DOHH2 (cell line): ENCODE results near the gene ATP6V0D1.

ENCODE experiments used
- H3F3A ChIP-seq: fragments of 200-600 bp; sonication (generic), shearing (Covaris generic); 2 replicates; pipeline ENCODE4 v1.6.0; 2016; ENCODE audit warnings: antibody characterized with exemption, mild to moderate bottlenecking; ENCODE audit not compliant: control insufficient read depth, insufficient read depth
- H3K27ac ChIP-seq: fragments of 200-600 bp; sonication (generic); 2 replicates; pipeline ENCODE4 v1.5.1; 2014; ENCODE audit warnings: low read depth, mild to moderate bottlenecking, low read length, moderate library complexity
- H3K27me3 ChIP-seq: fragments of 200-600 bp; sonication (generic); 2 replicates; pipeline ENCODE4 v1.6.1; 2014; ENCODE audit warnings: mild to moderate bottlenecking, low read length, mixed read lengths; ENCODE audit not compliant: control insufficient read depth
- H3K36me3 ChIP-seq: fragments of 200-600 bp; sonication (generic); 2 replicates; pipeline ENCODE4 v1.6.1; 2014; ENCODE audit warnings: mild to moderate bottlenecking, low read length, moderate library complexity, mixed read lengths; ENCODE audit not compliant: control insufficient read depth
- H3K4me1 ChIP-seq: fragments of 200-600 bp; sonication (generic); 2 replicates; pipeline ENCODE4 v1.6.1; 2014; ENCODE audit warnings: mild to moderate bottlenecking, low read length, mixed read lengths; ENCODE audit not compliant: control insufficient read depth
- H3K4me2 ChIP-seq: fragments of 200-600 bp; sonication (generic); 2 replicates; pipeline ENCODE4 v1.6.0; 2014; ENCODE audit warnings: mild to moderate bottlenecking, low read length, moderate library complexity
- H3K4me3 ChIP-seq: fragments of 200-600 bp; sonication (generic); 2 replicates; pipeline ENCODE4 v1.5.1; 2014; ENCODE audit warnings: mild to moderate bottlenecking, low read length, mixed read lengths
- H3K79me2 ChIP-seq: fragments of 200-600 bp; sonication (generic); 2 replicates; pipeline ENCODE4 v1.6.1; 2014; ENCODE audit warnings: mild to moderate bottlenecking, low read length, mixed read lengths; ENCODE audit not compliant: control insufficient read depth
- H3K9me2 ChIP-seq: fragments of 200-600 bp; sonication (generic); replicated peaks from 2 replicates; pipeline ENCODE4 v1.6.1; 2014; ENCODE audit warnings: mild to moderate bottlenecking, low read length, mixed read lengths; ENCODE audit not compliant: control insufficient read depth
- H3K9me3 ChIP-seq: fragments of 200-600 bp; sonication (generic); 2 replicates; pipeline ENCODE4 v1.6.1; 2014; ENCODE audit warnings: antibody characterized with exemption, low read length, mixed read lengths; ENCODE audit not compliant: control insufficient read depth, insufficient read depth
- H4K20me1 ChIP-seq: fragments of 200-600 bp; sonication (generic); 2 replicates; pipeline ENCODE4 v1.6.0; 2014; ENCODE audit warnings: low read depth, mild to moderate bottlenecking, antibody characterized with exemption, low read length, moderate library complexity; ENCODE audit not compliant: control insufficient read depth, insufficient read depth
- EZH2phosphoT487 ChIP-seq: fragments of 200-600 bp; sonication (generic); IDR thresholded peaks from 2 replicates; pipeline ENCODE4 v1.6.1; 2017; ENCODE audit warnings: borderline replicate concordance, mild to moderate bottlenecking, antibody characterized with exemption, low read length, moderate library complexity, mixed read lengths
- TF ChIP-seq, protein P1 (sequence below): fragments of 200-600 bp; sonication (generic); IDR thresholded peaks from one replicate; pipeline ENCODE4 v1.5.1; 2014; ENCODE audit warnings: antibody characterized with exemption, mild to moderate bottlenecking, low read depth, low read length; ENCODE audit not compliant: poor library complexity, severe bottlenecking

The ATP6V0D1 gene

DNA sequence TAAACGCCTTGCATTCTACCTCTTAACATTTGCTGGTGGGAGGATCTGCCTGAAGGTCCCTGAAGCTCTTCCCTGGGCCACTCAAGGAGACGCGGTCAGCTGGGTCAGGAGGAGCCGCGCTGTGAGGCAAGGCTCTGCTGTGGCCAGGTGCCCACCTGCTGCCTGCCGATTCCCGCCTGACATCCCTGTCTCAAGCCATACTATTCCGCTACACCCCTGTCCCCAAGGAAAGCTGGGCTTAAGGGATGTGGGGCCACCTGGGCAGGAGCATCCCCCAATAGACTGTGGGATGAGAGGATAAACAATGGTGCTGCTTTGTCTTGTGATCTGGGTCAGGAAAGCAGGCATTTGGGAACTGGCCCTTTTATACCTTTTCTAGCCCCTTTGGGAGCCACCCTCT is 92.8 kb downstream of the ATP6V0D1 start:
- Histone ChIP-seq H4K20me1 (no peaks in the 10 kb centered on the region), H3K4me2 (no peak overlapping the region), H3K9me3 (no peaks in the 10 kb centered on the region), H3K79me2 (no peaks in the 10 kb centered on the region), H3K27ac (no peak overlapping the region), H3K36me3 (no peaks in the 10 kb centered on the region), H3K4me3 (no peak overlapping the region), H3K4me1 (no peaks in the 10 kb centered on the region), H3K27me3 (peaks cover 13% of the 10 kb centered on the region), H3K9me2 (no peaks in the 10 kb centered on the region), H3F3A (no peaks in the 10 kb centered on the region)
- TF ChIP-seq, protein P1, sequence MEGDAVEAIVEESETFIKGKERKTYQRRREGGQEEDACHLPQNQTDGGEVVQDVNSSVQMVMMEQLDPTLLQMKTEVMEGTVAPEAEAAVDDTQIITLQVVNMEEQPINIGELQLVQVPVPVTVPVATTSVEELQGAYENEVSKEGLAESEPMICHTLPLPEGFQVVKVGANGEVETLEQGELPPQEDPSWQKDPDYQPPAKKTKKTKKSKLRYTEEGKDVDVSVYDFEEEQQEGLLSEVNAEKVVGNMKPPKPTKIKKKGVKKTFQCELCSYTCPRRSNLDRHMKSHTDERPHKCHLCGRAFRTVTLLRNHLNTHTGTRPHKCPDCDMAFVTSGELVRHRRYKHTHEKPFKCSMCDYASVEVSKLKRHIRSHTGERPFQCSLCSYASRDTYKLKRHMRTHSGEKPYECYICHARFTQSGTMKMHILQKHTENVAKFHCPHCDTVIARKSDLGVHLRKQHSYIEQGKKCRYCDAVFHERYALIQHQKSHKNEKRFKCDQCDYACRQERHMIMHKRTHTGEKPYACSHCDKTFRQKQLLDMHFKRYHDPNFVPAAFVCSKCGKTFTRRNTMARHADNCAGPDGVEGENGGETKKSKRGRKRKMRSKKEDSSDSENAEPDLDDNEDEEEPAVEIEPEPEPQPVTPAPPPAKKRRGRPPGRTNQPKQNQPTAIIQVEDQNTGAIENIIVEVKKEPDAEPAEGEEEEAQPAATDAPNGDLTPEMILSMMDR: no peak
- TF ChIP-seq EZH2phosphoT487: no peak
